ENCODE results near the gene BPGM.

BPGM gene

GRCh38 chr7:134691546-134692343 is 45.1 kb downstream of the BPGM start:
- H3K4me3 ChIP-seq (ENCODE audit: low read length) = no peak overlapping the region
- no peak for DNase-seq (ENCODE audit: low read depth, low spot score)

- H3K4me3 ChIP-seq (ENCODE audit: low read length) = no peak overlapping the region
- DNase-seq (ENCODE audit: low read depth, low spot score) = no peak
Measured at GRCh38 chr7:134692344-134692705, 45.7 kb downstream of the BPGM start.

- no peak overlapping the region for H3K4me3 ChIP-seq (ENCODE audit: low read length)
- DNase-seq (ENCODE audit: low read depth, low spot score) = no peak
Measured at GRCh38 chr7:134693256-134693655, 46.6 kb downstream of the BPGM start.

GRCh38 chr7:134694299-134694698 is 47.6 kb downstream of the BPGM start:
- H3K4me3 ChIP-seq (ENCODE audit: low read length) = no peak overlapping the region
- DNase-seq (ENCODE audit: low read depth, low spot score) = no peak

- DNase-seq (ENCODE audit: low read depth, low spot score) = no peak
- no peak overlapping the region for H3K4me3 ChIP-seq (ENCODE audit: low read length)
Measured at GRCh38 chr7:134694767-134695166, 48.1 kb downstream of the BPGM start.

- H3K4me3 ChIP-seq (ENCODE audit: low read length) = no peak overlapping the region
- no peak for DNase-seq (ENCODE audit: low read depth, low spot score)
Measured at GRCh38 chr7:134695321-134695860, 48.7 kb downstream of the BPGM start.

- H3K4me3 ChIP-seq (ENCODE audit: low read length) = no peak overlapping the region
Measured at GRCh38 chr7:134696261-134696660, 49.6 kb downstream of the BPGM start.

GRCh38 chr7:134697205-134697886 is 50.7 kb downstream of the BPGM start:
- H3K4me3 ChIP-seq (ENCODE audit: low read length) = no peak overlapping the region
- DNase-seq (ENCODE audit: low read depth, low spot score) = no peak

More at GRCh38 chr7:134696261-134696660, 49.6 kb downstream of the BPGM start:
- DNase-seq (ENCODE audit: low read depth, low spot score) = no peak

GRCh38 chr7:134698481-134698880 is 51.8 kb downstream of the BPGM start:
- DNase-seq (ENCODE audit: low read depth, low spot score) = no peak
- no peak overlapping the region for H3K4me3 ChIP-seq (ENCODE audit: low read length)

- H3K4me3 ChIP-seq (ENCODE audit: low read length) = no peak overlapping the region
Measured at GRCh38 chr7:134699021-134699818, 52.6 kb downstream of the BPGM start.

GRCh38 chr7:134699899-134700298 is 53.2 kb downstream of the BPGM start:
- no peak for DNase-seq (ENCODE audit: low read depth, low spot score)
- H3K4me3 ChIP-seq (ENCODE audit: low read length) = no peak overlapping the region

More at GRCh38 chr7:134699021-134699818, 52.6 kb downstream of the BPGM start:
- DNase-seq (ENCODE audit: low read depth, low spot score) = no peak

GRCh38 chr7:134701272-134701671 is 54.6 kb downstream of the BPGM start:
- no peak for DNase-seq (ENCODE audit: low read depth, low spot score)

GRCh38 chr7:134702366-134703240 is 56.0 kb downstream of the BPGM start:
- DNase-seq (ENCODE audit: low read depth, low spot score) = no peak
- H3K4me3 ChIP-seq (ENCODE audit: low read length) = no peak overlapping the region

More at GRCh38 chr7:134701272-134701671, 54.6 kb downstream of the BPGM start:
- H3K4me3 ChIP-seq (ENCODE audit: low read length) = no peak overlapping the region

- no peak overlapping the region for H3K4me3 ChIP-seq (ENCODE audit: low read length)
- DNase-seq (ENCODE audit: low read depth, low spot score) = no peak
Measured at GRCh38 chr7:134703241-134703594, 56.6 kb downstream of the BPGM start.

GRCh38 chr7:134703782-134704181 is 57.1 kb downstream of the BPGM start:
- H3K4me3 ChIP-seq (ENCODE audit: low read length) = no peak overlapping the region
- no peak for DNase-seq (ENCODE audit: low read depth, low spot score)

- no peak for DNase-seq (ENCODE audit: low read depth, low spot score)
- H3K4me3 ChIP-seq (ENCODE audit: low read length) = no peak overlapping the region
Measured at GRCh38 chr7:134704827-134705226, 58.2 kb downstream of the BPGM start.

GRCh38 chr7:134705716-134706115 is 59.1 kb downstream of the BPGM start:
- DNase-seq (ENCODE audit: low read depth, low spot score) = no peak
- no peak overlapping the region for H3K4me3 ChIP-seq (ENCODE audit: low read length)

GRCh38 chr7:134706468-134706867 is 59.8 kb downstream of the BPGM start:
- no peak overlapping the region for H3K4me3 ChIP-seq (ENCODE audit: low read length)
- DNase-seq (ENCODE audit: low read depth, low spot score) = no peak
